GM12891 (cell line): Measurements from ENCODE around the gene CTSL.

ENCODE experiments used
- POLR2A ChIP-seq: IDR thresholded peaks from 2 replicates; pipeline ENCODE4 v1.6.1; 2011; ENCODE audit warnings: low read depth, low read length, control low read depth
- POLR2AphosphoS5 ChIP-seq: IDR thresholded peaks from 2 replicates; pipeline ENCODE4 v1.6.1; 2011; ENCODE audit warnings: low read depth, low read length, control low read depth

GRCh38 chr9:87698069-87698809, 27.7 kb upstream of the CTSL start:
- TF ChIP-seq POLR2A = no peak
- no peak for TF ChIP-seq POLR2AphosphoS5
